ENCODE data around the gene RABL6.
"Not testable (repeated sequence)": the region's sequence is repeated elsewhere in the genome, so short reads cannot be mapped to it uniquely, and the experiment has no call there.

The RABL6 gene

DNA sequence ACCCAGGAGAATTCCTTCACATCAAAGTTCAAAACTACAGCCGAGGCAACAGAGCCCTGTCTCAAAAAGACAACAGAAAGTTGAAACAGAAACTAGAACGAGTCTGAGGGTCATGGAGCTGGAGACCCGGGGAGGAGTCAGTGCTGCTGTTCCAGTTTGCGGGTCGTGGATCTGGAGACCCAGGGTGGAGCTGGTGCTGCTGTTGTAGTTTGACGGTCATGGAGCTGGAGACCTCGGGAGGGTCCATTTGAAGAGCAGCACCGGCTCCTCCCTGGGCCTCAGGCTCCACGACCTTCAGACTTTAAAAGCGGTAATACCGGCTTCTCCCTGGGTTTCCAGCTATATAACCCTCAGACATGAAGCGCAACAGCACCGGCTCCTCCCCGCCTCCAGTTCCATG lies 30.4 kb upstream of the RABL6 start:
- no peak for DNase-seq

DNA sequence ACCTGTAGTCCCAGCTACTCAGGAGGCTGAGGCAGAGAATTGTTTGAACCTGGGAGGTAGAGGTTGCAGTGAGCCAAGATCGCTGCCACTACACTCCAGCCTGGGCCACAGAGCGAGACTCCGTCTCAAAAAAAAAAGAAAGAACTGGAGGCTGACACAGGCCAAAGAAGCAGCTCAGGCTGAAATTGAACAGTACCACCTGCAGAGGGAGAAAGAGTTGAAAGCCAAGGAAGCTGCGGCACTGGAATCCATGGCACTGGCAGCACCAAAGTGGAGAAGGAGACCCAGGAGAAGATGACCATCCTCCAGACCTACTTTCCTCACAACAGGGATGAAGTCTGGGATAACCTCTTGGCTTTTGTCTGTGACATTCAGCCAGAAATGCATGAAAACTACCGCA lies 27.9 kb upstream of the RABL6 start:
- no peak for DNase-seq

- no peak for DNase-seq
Observed at GRCh38 chr9:136782452-136782851, 25.3 kb upstream of the RABL6 start.

DNA sequence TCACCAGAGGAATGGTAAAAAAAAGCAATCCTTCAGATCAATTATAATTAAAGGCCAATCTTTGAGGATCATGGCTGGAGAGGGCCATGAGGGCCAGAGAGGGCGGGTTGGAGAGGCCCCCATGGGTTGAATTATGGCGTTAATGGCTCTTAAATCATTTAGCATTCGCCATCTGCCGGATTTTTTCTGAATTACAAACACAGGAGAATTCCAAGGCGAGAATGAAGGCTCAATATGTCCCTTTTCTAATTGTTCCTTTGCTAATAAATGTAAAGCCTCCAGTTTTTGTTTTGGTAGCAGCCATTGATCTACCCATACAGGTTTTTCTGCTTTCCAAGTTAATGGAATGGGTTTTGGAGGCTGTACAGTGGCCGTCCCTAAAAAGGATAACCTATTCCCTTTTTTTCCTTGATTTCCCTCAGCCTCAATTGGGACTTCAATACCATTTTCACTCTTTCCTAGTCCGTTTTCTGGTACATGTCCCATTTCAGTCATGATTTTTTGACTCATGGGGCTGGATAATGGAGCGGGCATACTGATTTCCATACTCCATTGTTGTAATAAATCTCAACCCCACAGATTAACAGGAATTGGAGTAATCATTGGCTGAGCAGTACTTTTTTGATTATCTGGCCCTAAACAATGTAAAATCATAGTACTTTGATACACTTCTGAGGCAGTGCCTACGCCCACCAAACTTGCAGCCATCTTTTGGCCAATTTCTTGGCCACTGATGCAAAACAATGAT lies 23.3 kb upstream of the RABL6 start:
- peak; percentile 84 for DNase-seq

GRCh38 chr9:136784997-136785361 lies 22.8 kb upstream of the RABL6 start:
- peak; percentile 87 for DNase-seq

GRCh38 chr9:136785565-136786355 lies 22.0 kb upstream of the RABL6 start:
- DNase-seq: peak; percentile 63

DNA sequence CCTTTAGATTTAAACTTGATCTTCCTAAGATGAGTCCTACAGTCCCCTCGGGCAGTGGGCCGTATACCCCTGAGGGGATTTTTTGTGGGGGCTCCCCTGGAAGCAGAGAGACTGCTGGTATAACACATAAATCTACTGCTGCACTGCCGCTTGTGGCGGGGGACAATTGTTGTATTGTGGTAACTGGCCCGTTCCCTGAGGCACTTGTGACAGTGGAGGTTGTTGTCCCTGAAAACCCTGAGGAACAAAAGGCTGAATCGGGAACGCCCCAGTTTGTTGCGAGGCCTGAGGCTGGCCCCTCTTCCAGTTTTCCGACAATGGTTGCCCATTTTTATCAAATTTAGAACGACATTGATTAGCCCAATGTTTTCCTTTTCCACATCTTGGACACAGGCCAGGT lies 21.3 kb upstream of the RABL6 start:
- DNase-seq: no peak

DNA sequence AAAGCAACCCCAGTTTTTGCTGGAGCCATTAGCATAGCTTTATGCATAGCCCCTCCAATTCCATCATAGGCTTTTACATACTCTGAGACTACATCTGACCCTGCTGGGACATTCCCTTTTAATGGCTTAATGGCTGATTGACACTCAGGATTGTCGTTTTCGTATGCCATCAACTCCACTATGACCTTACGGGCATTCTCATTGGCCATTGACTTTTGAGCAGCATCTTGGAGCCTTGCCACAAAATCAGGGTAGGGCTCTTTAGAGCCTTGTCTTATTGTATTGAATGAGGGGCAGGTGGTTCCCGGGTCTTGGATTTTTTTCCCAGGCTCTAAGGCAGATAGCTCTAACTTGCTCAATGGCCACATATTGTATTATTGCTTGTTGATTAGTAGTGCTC lies 20.8 kb upstream of the RABL6 start:
- not testable (repeated sequence) for DNase-seq

GRCh38 chr9:136787690-136788400 lies 19.9 kb upstream of the RABL6 start:
- DNase-seq: peak; percentile 94

- peak; percentile 76 for DNase-seq
Observed at GRCh38 chr9:136788644-136789522, 18.9 kb upstream of the RABL6 start.

- DNase-seq: no peak
Observed at GRCh38 chr9:136789523-136789937, 18.2 kb upstream of the RABL6 start.

DNA sequence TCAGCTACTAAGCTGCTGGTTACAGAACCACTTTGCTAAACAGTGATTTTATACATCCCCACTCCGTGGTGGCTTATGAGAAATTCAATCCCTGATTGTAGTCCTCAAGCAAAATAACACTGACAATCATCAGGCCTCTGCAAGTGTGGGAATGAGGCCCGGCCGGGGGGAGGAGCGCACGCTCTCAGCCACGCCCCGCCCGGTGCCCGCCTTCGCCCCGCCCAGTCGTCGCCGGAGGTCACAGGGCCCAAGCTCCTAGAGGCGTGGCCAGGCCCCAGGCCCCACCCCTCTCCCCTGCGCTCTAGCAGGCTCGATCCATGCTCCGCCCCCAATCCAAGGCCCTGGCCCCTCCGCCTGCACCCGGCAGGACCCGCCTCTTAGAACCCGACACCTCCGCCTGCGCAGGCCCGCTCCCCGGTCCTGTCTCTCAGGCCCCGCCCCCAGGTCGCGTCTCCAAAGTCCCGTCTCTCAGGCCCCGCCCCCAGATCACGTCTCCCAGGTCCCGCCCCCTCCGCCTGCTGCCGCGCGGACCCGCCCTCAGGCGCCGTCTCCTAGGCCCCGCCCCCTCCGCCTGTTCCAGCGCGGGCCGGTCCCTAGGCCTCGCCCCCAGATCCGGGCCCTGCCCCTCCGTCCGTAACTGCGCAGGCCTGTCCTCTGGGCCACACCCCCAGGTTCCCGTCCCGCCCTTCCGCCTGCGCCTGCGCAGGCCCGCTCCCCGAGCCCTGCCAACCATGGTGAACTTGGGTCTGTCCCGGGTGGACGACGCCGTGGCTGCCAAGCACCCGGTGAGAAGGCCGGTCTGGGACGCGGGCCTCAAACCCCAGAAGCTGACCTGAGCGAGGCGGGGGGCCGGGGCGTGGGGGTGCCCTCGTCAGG lies 16.9 kb upstream of the RABL6 start, which contains the start of gene TMEM141:
Gene TMEM141 (plus strand): TSS at position 705 of the 876 bp plus-strand sequence. CDS start 27 bp downstream, at position 732.
- DNase-seq: peak; percentile 100

GRCh38 chr9:136791516-136792276 lies 16.1 kb upstream of the RABL6 start:
- DNase-seq: peak; percentile 79

- DNase-seq: peak; percentile 65
Observed at GRCh38 chr9:136792321-136793085, 15.2 kb upstream of the RABL6 start.

DNA sequence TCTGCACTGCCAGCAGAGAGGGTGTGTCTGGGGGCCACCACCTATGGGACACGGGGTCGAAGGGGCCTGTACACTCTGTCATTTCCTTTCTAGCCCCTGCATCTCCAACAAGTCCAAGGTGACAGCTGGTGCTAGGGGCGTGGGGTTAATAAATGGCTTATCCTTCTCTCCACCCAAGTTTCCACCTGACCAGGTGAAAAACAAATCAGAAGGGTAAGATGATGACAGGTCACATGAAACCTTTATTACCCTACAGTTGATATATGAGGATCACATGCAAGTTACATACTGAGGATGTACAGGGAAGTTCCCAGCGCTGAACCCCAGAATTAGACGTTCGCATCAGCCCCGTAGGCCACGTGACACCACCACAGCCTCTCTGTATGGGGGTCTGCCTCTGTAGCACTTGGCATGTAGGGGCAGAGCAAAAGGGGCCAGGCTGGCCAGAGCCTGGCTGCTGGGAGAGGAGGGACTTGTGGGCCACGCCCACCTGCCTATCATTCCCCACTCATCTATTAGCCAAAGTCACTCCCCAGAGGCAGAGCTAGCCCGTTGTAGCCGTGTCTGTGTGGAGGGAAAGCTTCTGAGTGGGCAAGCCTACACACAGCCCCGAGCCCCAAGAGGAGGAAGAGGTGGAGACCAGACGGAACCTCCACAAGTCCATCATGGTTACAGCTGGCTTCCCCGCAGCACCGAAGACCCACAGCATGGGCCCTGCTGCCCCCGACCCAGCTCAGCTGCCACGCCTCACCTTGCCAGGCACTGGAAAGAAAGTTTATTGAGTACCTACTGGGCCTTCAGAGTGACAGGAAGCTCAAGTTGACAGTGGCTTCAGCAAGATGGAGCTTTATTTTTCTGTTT lies 14.4 kb upstream of the RABL6 start:
- DNase-seq: peak; percentile 85

GRCh38 chr9:136794281-136794999 lies 13.3 kb upstream of the RABL6 start:
- DNase-seq: no peak

GRCh38 chr9:136795000-136795348 lies 12.8 kb upstream of the RABL6 start:
- no peak for DNase-seq

- DNase-seq: no peak
Observed at GRCh38 chr9:136796238-136796774, 11.4 kb upstream of the RABL6 start, which contains the start of gene CCDC183. Gene CCDC183, plus strand, starts transcription at chr9:136796338. Its CDS starts 60 bp downstream, at chr9:136796398.

Data from hematopoietic multipotent progenitor cell treated with erythropoietin and hydrocortisone succinate and interleukin-3 and kit ligand, for 6 days (in vitro differentiated cells).